GM19239 (cell line): ENCODE results near the gene EMP1.

Source experiments
- DNase-seq: peaks from one replicate; pipeline ENCODE4 v3.0.0; 2011; ENCODE audit warnings: low spot score; ENCODE audit not compliant: insufficient read length
- FAIRE-seq: peaks from 2 replicates; lab custom pipeline; 2011; peaks lifted over from hg19 to GRCh38; lab: Jason Lieb, UNC

The EMP1 gene

GRCh38 chr12:13215056-13215455 is 18.5 kb downstream of the EMP1 start:
- no peak for FAIRE-seq

GRCh38 chr12:13218641-13219040 is 22.1 kb downstream of the EMP1 start:
- DNase-seq (no peak), FAIRE-seq (no peak)

More at GRCh38 chr12:13215056-13215455, 18.5 kb downstream of the EMP1 start:
- DNase-seq = no peak

GRCh38 chr12:13219320-13219719 is 22.8 kb downstream of the EMP1 start:
- FAIRE-seq (no peak), DNase-seq (no peak)

GRCh38 chr12:13220838-13221237 is 24.3 kb downstream of the EMP1 start:
- DNase-seq (no peak), FAIRE-seq (no peak)

- FAIRE-seq (no peak), DNase-seq (no peak)
Measured at GRCh38 chr12:13222076-13222475, 25.6 kb downstream of the EMP1 start.

DNA sequence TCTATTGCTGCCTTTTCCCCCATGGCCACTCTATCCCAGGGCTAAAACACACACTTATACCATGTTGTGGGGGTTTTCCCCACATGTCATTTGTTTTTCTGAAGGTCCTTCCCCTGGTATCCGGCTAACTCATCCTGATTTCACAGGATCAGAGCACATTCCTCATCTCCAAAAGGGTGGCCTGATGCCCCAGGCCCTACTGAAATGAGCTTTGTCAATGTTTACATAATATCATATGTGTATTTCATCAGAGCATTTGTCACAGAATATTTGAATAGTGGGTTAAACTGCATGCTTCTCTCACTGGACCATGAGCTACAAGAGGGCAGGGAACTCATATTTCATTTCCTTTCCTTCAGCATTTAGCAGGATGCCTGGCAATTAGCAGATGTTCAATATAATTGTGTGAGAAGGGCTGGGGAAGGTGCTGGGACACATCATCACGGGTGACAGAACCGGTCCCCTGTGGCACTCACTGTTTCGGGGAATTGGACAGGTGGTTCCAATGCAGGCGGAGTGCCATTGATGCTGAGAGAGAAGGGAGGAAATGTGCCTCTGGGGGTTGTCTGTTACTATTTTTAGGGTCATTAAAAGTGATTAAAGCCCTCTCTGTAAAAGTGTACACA is 26.8 kb downstream of the EMP1 start:
- FAIRE-seq = no peak
- DNase-seq = no peak

DNA sequence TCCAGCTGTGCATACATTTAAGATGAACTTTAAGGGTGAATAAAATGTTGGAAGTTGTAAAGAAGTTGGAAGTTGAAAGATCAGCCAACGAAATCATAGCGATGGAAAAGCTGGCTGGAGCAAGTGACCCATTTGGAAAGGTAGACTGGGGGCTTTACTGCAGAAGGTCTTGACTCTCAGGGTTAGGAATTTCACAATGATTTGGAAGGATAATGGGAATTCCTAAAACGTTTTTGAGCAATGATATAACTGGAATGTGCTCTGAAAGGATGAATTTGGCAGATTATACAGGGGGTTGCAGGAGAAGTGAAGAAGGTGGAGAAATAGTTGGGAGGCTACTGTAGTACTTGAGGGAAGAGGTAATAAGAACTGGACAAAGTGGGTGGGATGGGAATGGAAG is 27.4 kb downstream of the EMP1 start:
- FAIRE-seq = no peak

DNA sequence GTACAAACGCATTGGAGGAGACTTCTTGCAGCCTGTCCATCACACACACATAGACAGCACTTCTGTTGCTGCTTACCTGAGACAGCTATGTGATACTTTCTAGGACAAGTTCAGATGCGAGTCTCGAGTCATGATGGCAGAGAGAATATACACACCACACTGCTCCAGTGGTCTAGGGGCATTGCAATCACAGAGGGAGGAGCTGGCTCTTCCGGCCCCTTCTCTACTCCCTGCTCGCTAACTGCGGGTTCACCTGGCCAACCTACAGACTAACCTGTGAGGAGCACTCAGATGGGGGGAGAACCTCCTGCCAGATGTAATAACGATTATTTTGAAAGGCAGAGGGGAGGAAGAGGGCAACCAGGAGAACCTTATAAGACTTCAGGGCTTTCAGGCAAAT is 30.7 kb downstream of the EMP1 start:
- DNase-seq = no peak
- no peak for FAIRE-seq

More for the DNA sequence above, 27.4 kb downstream of the EMP1 start:
- no peak for DNase-seq

DNA sequence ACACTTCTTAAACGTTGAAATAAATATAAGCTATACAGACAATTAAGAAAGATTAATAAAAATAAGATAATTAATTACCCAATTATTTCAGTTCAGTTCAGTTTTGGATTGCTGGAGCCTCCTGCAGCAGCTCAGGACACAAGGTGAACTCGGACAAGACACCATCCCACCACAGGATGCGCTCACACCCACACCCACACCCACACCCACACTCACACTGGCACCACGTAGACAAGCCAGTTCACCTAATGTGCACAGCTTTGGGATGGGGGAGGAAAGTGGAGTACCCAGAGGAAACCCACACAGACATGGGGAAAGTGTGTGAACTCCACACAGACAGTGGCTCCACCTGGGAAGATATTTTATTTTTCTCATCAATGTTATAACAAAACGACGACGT is 32.1 kb downstream of the EMP1 start:
- DNase-seq (no peak), FAIRE-seq (no peak)

DNA sequence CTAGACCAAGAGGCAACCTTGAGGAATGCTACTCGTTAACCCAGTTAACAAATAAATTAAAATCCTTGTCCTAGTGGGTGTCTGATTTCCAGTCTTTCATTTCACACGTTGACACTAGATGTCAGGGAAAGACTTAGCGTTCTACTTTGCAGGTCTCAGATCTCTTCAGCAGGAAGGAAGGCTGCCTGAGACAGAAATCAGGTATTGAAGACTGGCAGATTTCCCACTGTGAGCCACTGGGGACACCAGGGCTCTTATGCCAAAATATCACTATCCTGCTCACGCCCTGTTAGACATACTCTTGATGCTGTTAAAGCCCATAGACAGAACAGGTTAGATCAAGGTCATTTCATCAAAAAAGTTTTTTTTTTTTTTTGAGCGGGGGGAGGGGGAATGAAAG is 33.0 kb downstream of the EMP1 start:
- no peak for DNase-seq
- FAIRE-seq = no peak

- DNase-seq = no peak
- no peak for FAIRE-seq
Measured at GRCh38 chr12:13230500-13230899, 34.0 kb downstream of the EMP1 start.

GRCh38 chr12:13233830-13234641 is 37.5 kb downstream of the EMP1 start:
- peak; percentile 28 for FAIRE-seq
- DNase-seq = no peak

- no peak for DNase-seq
- no peak for FAIRE-seq
Measured at GRCh38 chr12:13238204-13238603, 41.7 kb downstream of the EMP1 start.

DNA sequence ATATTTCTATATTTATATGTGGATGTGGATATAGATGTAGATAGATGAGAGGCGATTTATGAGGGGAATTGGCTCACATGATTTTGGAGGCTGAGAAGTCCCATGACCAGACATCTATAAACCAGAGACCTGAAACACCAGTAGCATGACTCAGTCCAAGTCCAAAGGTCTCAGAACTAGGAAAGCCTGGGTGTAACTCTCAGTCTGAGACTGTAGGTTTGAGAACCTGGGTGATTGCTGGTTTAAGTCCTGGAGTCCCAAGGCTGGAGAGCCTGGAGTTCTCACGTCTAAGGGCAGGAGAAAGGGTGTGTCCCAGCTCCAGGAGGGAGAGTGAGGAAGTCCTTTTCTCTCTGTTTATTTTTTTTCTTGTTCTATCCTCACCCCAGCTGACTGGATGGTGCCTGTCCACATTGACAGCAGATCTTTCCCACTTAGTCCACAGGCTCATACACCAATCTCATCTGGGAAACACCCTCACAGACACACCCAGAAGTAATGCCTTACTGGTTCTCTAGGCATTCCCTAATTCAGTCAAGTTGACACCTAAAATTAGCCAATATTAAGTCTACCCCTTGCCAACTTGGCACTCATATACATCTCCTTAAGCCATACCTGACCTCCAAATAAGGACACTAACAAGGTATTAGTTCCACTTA is 45.4 kb downstream of the EMP1 start:
- no peak for FAIRE-seq
- no peak for DNase-seq

GRCh38 chr12:13242936-13243335 is 46.4 kb downstream of the EMP1 start:
- FAIRE-seq = no peak
- DNase-seq = no peak

- DNase-seq (no peak), FAIRE-seq (no peak)
Measured at GRCh38 chr12:13243516-13244070, 47.1 kb downstream of the EMP1 start.

- no peak for FAIRE-seq
- DNase-seq = no peak
Measured at GRCh38 chr12:13247596-13247995, 51.1 kb downstream of the EMP1 start.

DNA sequence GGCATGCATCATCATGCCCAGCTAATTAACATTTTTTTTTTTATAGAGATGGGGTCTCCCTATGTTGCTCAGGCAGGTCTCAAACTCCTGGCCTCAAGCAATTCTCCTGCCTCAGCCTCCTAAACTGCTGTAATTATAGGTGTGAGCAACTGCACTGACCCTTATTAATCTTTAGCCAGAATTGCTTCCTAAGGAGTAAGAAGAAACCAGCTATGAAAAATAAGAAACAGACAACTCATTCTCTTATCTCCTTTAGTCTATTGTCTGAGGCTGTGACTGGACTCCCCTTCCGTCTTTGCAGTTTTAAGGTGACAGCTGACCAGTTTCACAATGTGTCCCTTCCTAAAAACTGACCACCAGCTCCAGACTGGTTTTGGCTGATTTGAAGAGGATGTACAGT is 52.4 kb downstream of the EMP1 start:
- FAIRE-seq = no peak
- DNase-seq = no peak

- FAIRE-seq (no peak), DNase-seq (no peak)
Measured at GRCh38 chr12:13250416-13250815, 53.9 kb downstream of the EMP1 start.

DNA sequence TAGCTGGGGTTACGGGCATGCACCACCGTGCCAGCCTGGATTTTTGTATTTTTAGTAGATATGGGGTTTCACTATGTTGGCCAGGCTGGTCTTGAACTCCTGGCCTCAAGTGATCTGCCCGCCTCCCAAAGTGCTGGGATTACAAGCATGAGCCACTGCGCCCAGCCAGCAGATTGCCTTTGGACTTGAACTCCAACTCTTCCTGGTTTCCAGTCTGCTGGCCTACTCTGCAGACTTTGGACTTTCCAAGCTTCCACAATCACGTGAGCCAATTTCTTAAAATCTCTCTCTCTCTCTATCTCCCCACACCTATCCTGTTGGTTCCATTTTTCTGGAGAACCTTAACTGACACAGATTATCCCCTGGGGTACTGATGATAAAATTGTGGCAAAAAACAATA is 55.0 kb downstream of the EMP1 start:
- DNase-seq = no peak
- no peak for FAIRE-seq

GRCh38 chr12:13252024-13252423 is 55.5 kb downstream of the EMP1 start:
- FAIRE-seq = no peak
- no peak for DNase-seq
